ENCODE results near the gene MAPRE2. TPM values are rescaled to one million over a fixed set of nuclear protein-coding genes. Genes with fewer than 3 reads are reported as not detected.
"Not testable (repeated sequence)": the region's sequence is repeated elsewhere in the genome, so short reads cannot be mapped to it uniquely, and the experiment has no call there.

MAPRE2 gene
- total and polyA plus RNA-seq, 4 donors: 12.5 to 57.8 (median 19.8) TPM

GRCh38 chr18:35163721-35164120 is 122.5 kb downstream of the MAPRE2 start:
- 92 to 98% methylated on average over 5 of the region's 5 CpGs for whole genome bisulfite sequencing, 2 donors
- H3K36me3 ChIP-seq (ENCODE audit: control insufficient read depth in 4 of 4, insufficient read depth in 4 of 4, low read length in 4 of 4): no peaks in the 10 kb centered on the region
- no peak for ATAC-seq (ENCODE audit: insufficient read depth, low FRiP score)

GRCh38 chr18:35164133-35164532 is 122.9 kb downstream of the MAPRE2 start:
- no peaks in the 10 kb centered on the region for H3K9me3 ChIP-seq (ENCODE audit: control insufficient read depth in 4 of 4, insufficient read depth in 3 of 4, low read length in 3 of 4)
- no peak for ATAC-seq (ENCODE audit: insufficient read depth, low FRiP score)

More at GRCh38 chr18:35163721-35164120, 122.5 kb downstream of the MAPRE2 start:
- H3K27me3 ChIP-seq (ENCODE audit: control insufficient read depth in 3 of 3, insufficient read depth in 3 of 3, low read length in 2 of 3): no peaks in the 10 kb centered on the region
- no peak for TF ChIP-seq CTCF (IDR thresholded peaks at IDR 0.05; ENCODE audit: control extremely low read depth, extremely low read depth)
- H3K4me1 ChIP-seq (ENCODE audit: control insufficient read depth in 5 of 5, insufficient read depth in 5 of 5, low read length in 5 of 5): peaks cover 0 to 5% (median 0%) of the 10 kb centered on the region in 5 donors
- no peak overlapping the region for H3K4me3 ChIP-seq
- DNase-seq: no peak
- H3K9me3 ChIP-seq (ENCODE audit: control insufficient read depth in 4 of 4, insufficient read depth in 3 of 4, low read length in 3 of 4): no peaks in the 10 kb centered on the region
- H3K27ac ChIP-seq (ENCODE audit: low read depth in 1 of 2, low read length in 1 of 2): no peak overlapping the region
- no peak overlapping the region for H3K9ac ChIP-seq (ENCODE audit: insufficient read depth in 1 of 2, low read length in 2 of 2)

GRCh38 chr18:35167332-35167731 is 126.1 kb downstream of the MAPRE2 start:
- DNase-seq: no peak
- WGBS, 2 donors: 83 to 84% methylated on average over 6 of the region's 6 CpGs
- no peak for TF ChIP-seq CTCF (IDR thresholded peaks at IDR 0.05; ENCODE audit: control extremely low read depth, extremely low read depth)
- Histone ChIP-seq H3K4me1 (ENCODE audit: control insufficient read depth in 5 of 5, insufficient read depth in 5 of 5, low read length in 5 of 5) (peaks cover 0 to 5% (median 0%) of the 10 kb centered on the region in 5 donors), H3K4me3 (no peak overlapping the region), H3K36me3 (ENCODE audit: control insufficient read depth in 4 of 4, insufficient read depth in 4 of 4, low read length in 4 of 4) (no peaks in the 10 kb centered on the region), H3K27ac (ENCODE audit: low read depth in 1 of 2, low read length in 1 of 2) (no peak overlapping the region), H3K9me3 (ENCODE audit: control insufficient read depth in 4 of 4, insufficient read depth in 3 of 4, low read length in 3 of 4) (no peaks in the 10 kb centered on the region), H3K27me3 (ENCODE audit: control insufficient read depth in 3 of 3, insufficient read depth in 3 of 3, low read length in 2 of 3) (no peaks in the 10 kb centered on the region), H3K9ac (ENCODE audit: insufficient read depth in 1 of 2, low read length in 2 of 2) (no peak overlapping the region)
- no peak for ATAC-seq (ENCODE audit: insufficient read depth, low FRiP score)

More at GRCh38 chr18:35164133-35164532, 122.9 kb downstream of the MAPRE2 start:
- Histone ChIP-seq H3K27ac (ENCODE audit: low read depth in 1 of 2, low read length in 1 of 2) (no peak overlapping the region), H3K36me3 (ENCODE audit: control insufficient read depth in 4 of 4, insufficient read depth in 4 of 4, low read length in 4 of 4) (no peaks in the 10 kb centered on the region), H3K9ac (ENCODE audit: insufficient read depth in 1 of 2, low read length in 2 of 2) (no peak overlapping the region), H3K4me1 (ENCODE audit: control insufficient read depth in 5 of 5, insufficient read depth in 5 of 5, low read length in 5 of 5) (peaks cover 0 to 5% (median 0%) of the 10 kb centered on the region in 5 donors), H3K4me3 (no peak overlapping the region), H3K27me3 (ENCODE audit: control insufficient read depth in 3 of 3, insufficient read depth in 3 of 3, low read length in 2 of 3) (no peaks in the 10 kb centered on the region)
- 69 to 79% methylated on average over 6 of the region's 6 CpGs for WGBS, 2 donors
- TF ChIP-seq CTCF (IDR thresholded peaks at IDR 0.05; ENCODE audit: control extremely low read depth, extremely low read depth): no peak
- no peak for DNase-seq

- ATAC-seq (ENCODE audit: insufficient read depth, low FRiP score) (no peak), DNase-seq (no peak)
- Histone ChIP-seq H3K4me3 (no peak overlapping the region), H3K27me3 (ENCODE audit: control insufficient read depth in 3 of 3, insufficient read depth in 3 of 3, low read length in 2 of 3) (no peaks in the 10 kb centered on the region), H3K9me3 (ENCODE audit: control insufficient read depth in 4 of 4, insufficient read depth in 3 of 4, low read length in 3 of 4) (no peaks in the 10 kb centered on the region), H3K4me1 (ENCODE audit: control insufficient read depth in 5 of 5, insufficient read depth in 5 of 5, low read length in 5 of 5) (peaks cover 0 to 5% (median 0%) of the 10 kb centered on the region in 5 donors), H3K27ac (ENCODE audit: low read depth in 1 of 2, low read length in 1 of 2) (no peak overlapping the region), H3K9ac (ENCODE audit: insufficient read depth in 1 of 2, low read length in 2 of 2) (no peak overlapping the region), H3K36me3 (ENCODE audit: control insufficient read depth in 4 of 4, insufficient read depth in 4 of 4, low read length in 4 of 4) (no peaks in the 10 kb centered on the region)
- no peak for TF ChIP-seq CTCF (IDR thresholded peaks at IDR 0.05; ENCODE audit: control extremely low read depth, extremely low read depth)
Observed at GRCh38 chr18:35167857-35168256, 126.6 kb downstream of the MAPRE2 start.

- H3K9me3 ChIP-seq (ENCODE audit: control insufficient read depth in 4 of 4, insufficient read depth in 3 of 4, low read length in 3 of 4); H3K4me1 ChIP-seq (ENCODE audit: control insufficient read depth in 5 of 5, insufficient read depth in 5 of 5, low read length in 5 of 5); H3K4me3 ChIP-seq; H3K27ac ChIP-seq (ENCODE audit: low read depth in 1 of 2, low read length in 1 of 2); H3K27me3 ChIP-seq (ENCODE audit: control insufficient read depth in 3 of 3, insufficient read depth in 3 of 3, low read length in 2 of 3); DNase-seq; ATAC-seq (ENCODE audit: insufficient read depth, low FRiP score); H3K36me3 ChIP-seq (ENCODE audit: control insufficient read depth in 4 of 4, insufficient read depth in 4 of 4, low read length in 4 of 4); H3K9ac ChIP-seq (ENCODE audit: insufficient read depth in 1 of 2, low read length in 2 of 2): not testable (repeated sequence)
- 78 to 89% methylated on average over 1 of the region's 1 CpG for WGBS, 2 donors
Observed at GRCh38 chr18:35170323-35170722, 129.1 kb downstream of the MAPRE2 start.
